Neural progenitor cell (in vitro differentiated cells): ENCODE results near the gene DDX47.

ENCODE experiments used
- CTCF ChIP-seq: fragments of 200-600 bp; sonication (generic); IDR thresholded peaks from 2 replicates; pipeline ENCODE4 v1.5.1; 2017; ENCODE audit warnings: antibody characterized with exemption, mild to moderate bottlenecking
- EZH2 ChIP-seq: fragments of 200-600 bp; sonication (generic); IDR thresholded peaks from 2 replicates; pipeline ENCODE4 v1.6.1; 2017; ENCODE audit warnings: antibody characterized with exemption, mild to moderate bottlenecking, moderate library complexity
- EZH2phosphoT487 ChIP-seq: fragments of 200-600 bp; sonication (generic); IDR thresholded peaks from 2 replicates; pipeline ENCODE4 v1.6.1; 2017; ENCODE audit warnings: antibody characterized with exemption

GRCh38 chr12:12853435-12853834, 40.3 kb downstream of the DDX47 start:
- no peak for TF ChIP-seq EZH2
- TF ChIP-seq CTCF = no peak
- TF ChIP-seq EZH2phosphoT487 = no peak
